Osteoblast (primary cell): Measurements from ENCODE around the gene LRRC28. TPM values are rescaled to one million over a fixed set of nuclear protein-coding genes. Genes with fewer than 3 reads are reported as not detected.

Source experiments
- DNase-seq: peaks from one replicate; pipeline ENCODE4 v3.0.0; 2011; ENCODE audit warnings: low spot score, mixed read lengths; ENCODE audit not compliant: insufficient read length; ENCODE audit errors: missing footprints
- H2AFZ ChIP-seq: 2 replicates; pipeline ENCODE4 v1.6.0; 2011; ENCODE audit warnings: mild to moderate bottlenecking, low read length
- H3K27ac ChIP-seq: 2 replicates; pipeline ENCODE4 v1.5.1; 2011; ENCODE audit warnings: mild to moderate bottlenecking, low read depth, low read length, moderate library complexity
- H3K27me3 ChIP-seq: 2 replicates; pipeline ENCODE4 v1.6.0; 2012; ENCODE audit warnings: mild to moderate bottlenecking, control low read depth, inconsistent platforms, low read length, moderate library complexity; ENCODE audit not compliant: insufficient read depth
- H3K36me3 ChIP-seq: 2 replicates; pipeline ENCODE4 v1.5.1; 2011; ENCODE audit warnings: mild to moderate bottlenecking, low read length, control low read depth, moderate library complexity; ENCODE audit not compliant: insufficient read depth
- H3K4me1 ChIP-seq: 2 replicates; pipeline ENCODE4 v1.5.1; 2011; ENCODE audit warnings: mild to moderate bottlenecking, low read length, control low read depth, moderate library complexity; ENCODE audit not compliant: insufficient read depth
- H3K4me2 ChIP-seq: 2 replicates; pipeline ENCODE4 v1.6.0; 2011; ENCODE audit warnings: mild to moderate bottlenecking, low read length; ENCODE audit not compliant: insufficient read depth
- H3K4me3 ChIP-seq: fragments of 200-600 bp; sonication (generic); 3 replicates; pipeline ENCODE4 v1.5.1; 2012; ENCODE audit warnings: mild to moderate bottlenecking, low read length, inconsistent platforms; ENCODE audit not compliant: insufficient read depth
- H3K79me2 ChIP-seq: 2 replicates; pipeline ENCODE4 v1.6.0; 2012; ENCODE audit warnings: mild to moderate bottlenecking, low read length, control low read depth, inconsistent platforms; ENCODE audit not compliant: insufficient read depth
- H3K9me3 ChIP-seq: 2 replicates; pipeline ENCODE4 v1.5.1; 2011; ENCODE audit warnings: low read depth, low read length, control low read depth
- H4K20me1 ChIP-seq: 2 replicates; pipeline ENCODE4 v1.6.0; 2012; ENCODE audit warnings: mild to moderate bottlenecking, low read length, control low read depth; ENCODE audit not compliant: insufficient read depth
- total RNA-seq: library from RNA; depleted of rRNA; stranded (reverse); fragments of >200 nt; gene quantifications from 2 replicates; pipeline ENCODE4 v1.2.3, GENCODE V29; 2012
- TF ChIP-seq, protein P1 (sequence below): IDR thresholded peaks from 2 replicates; pipeline ENCODE4 v1.5.1; 2011; ENCODE audit warnings: mild to moderate bottlenecking, low read depth, low read length, moderate library complexity; ENCODE audit errors: extremely low read depth

LRRC28 gene
- total RNA-seq, 1 donor: 32.6 TPM

DNA sequence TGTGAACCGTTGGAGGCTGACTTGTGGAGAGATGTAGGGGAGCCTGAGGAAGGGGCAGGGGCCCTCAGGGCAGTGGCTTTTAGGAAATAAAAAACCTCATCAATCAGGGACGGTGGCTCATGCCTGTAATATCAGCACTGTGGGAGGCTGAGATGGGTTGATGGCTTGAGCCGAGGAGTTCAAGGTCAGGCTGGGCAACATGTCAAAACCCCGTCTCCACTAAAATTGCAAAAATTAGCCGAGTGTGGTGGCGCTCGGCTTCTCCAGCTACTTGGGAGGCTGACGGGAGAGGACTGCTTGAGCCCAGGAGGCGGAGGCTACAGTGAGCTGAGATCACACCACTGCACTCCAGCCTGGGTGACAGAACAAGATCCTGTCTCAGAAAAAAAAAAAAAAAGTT lies 9.5 kb upstream of the LRRC28 start:
- no peak overlapping the region for H3K4me2 ChIP-seq
- H4K20me1 ChIP-seq: peaks cover 2% of the 10 kb centered on the region
- no peak overlapping the region for H3K27ac ChIP-seq
- H3K36me3 ChIP-seq: peaks cover 14% of the 10 kb centered on the region
- no peak overlapping the region for H3K4me3 ChIP-seq
- no peaks in the 10 kb centered on the region for H3K27me3 ChIP-seq
- peaks cover 41% of the 10 kb centered on the region for H3K79me2 ChIP-seq
- no peaks in the 10 kb centered on the region for H3K9me3 ChIP-seq
- H3K4me1 ChIP-seq: peaks cover 6% of the 10 kb centered on the region
- no peak for DNase-seq
- TF ChIP-seq, protein P1, sequence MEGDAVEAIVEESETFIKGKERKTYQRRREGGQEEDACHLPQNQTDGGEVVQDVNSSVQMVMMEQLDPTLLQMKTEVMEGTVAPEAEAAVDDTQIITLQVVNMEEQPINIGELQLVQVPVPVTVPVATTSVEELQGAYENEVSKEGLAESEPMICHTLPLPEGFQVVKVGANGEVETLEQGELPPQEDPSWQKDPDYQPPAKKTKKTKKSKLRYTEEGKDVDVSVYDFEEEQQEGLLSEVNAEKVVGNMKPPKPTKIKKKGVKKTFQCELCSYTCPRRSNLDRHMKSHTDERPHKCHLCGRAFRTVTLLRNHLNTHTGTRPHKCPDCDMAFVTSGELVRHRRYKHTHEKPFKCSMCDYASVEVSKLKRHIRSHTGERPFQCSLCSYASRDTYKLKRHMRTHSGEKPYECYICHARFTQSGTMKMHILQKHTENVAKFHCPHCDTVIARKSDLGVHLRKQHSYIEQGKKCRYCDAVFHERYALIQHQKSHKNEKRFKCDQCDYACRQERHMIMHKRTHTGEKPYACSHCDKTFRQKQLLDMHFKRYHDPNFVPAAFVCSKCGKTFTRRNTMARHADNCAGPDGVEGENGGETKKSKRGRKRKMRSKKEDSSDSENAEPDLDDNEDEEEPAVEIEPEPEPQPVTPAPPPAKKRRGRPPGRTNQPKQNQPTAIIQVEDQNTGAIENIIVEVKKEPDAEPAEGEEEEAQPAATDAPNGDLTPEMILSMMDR: no peak
- H2AFZ ChIP-seq: no peak overlapping the region

DNA sequence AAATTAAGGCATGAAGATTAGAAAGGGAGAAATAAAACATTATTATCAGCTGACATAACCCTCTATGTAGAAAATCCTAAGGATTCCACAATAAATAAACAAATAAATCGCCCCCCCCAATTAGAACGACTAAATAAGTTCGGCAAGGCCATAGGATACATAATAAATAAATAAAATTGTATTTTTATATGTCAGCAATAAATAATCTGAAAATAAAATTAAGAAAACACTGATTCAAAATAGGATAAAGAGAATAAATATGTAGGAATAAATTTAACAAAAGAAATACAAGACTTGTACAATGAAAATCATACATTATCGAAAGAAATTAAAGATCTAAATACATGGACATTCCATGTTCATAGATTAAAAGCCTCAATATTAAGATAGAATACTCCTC lies 7.0 kb upstream of the LRRC28 start:
- H3K4me1 ChIP-seq: peaks cover 17% of the 10 kb centered on the region
- no peak overlapping the region for H3K27ac ChIP-seq
- TF ChIP-seq, protein P1: no peak
- no peak for DNase-seq
- H3K4me3 ChIP-seq: no peak overlapping the region
- H3K4me2 ChIP-seq: no peak overlapping the region
- no peaks in the 10 kb centered on the region for H3K9me3 ChIP-seq
- H2AFZ ChIP-seq: no peak overlapping the region
- H3K27me3 ChIP-seq: no peaks in the 10 kb centered on the region
- peaks cover 58% of the 10 kb centered on the region for H3K79me2 ChIP-seq
- H4K20me1 ChIP-seq: no peaks in the 10 kb centered on the region
- peaks cover 14% of the 10 kb centered on the region for H3K36me3 ChIP-seq

DNA sequence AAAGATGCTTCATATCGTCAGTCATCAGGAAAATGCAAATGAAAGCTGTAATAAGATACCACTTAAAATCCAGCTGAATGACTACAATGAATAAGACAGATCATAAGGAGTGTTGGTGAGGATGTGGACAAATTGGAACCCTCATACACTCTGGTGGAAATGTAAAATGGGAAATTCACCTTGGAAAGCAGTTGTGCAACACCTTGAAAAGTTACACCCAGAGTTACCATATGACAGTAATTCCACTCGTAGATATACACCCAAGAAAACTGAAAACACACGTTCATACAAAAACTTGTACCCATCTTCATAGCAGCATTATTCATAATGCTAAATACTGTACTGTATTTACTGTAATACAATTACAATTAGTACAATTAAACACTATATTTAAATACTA lies 4.2 kb upstream of the LRRC28 start:
- Histone ChIP-seq H3K9me3 (no peaks in the 10 kb centered on the region), H3K36me3 (peaks cover 3% of the 10 kb centered on the region), H3K4me1 (peaks cover 27% of the 10 kb centered on the region), H3K4me3 (no peak overlapping the region), H4K20me1 (no peaks in the 10 kb centered on the region), H3K27ac (no peak overlapping the region), H2AFZ (no peak overlapping the region), H3K4me2 (peak overlapping the region; percentile 16), H3K27me3 (no peaks in the 10 kb centered on the region), H3K79me2 (peaks cover 45% of the 10 kb centered on the region)
- TF ChIP-seq, protein P1: no peak
- no peak for DNase-seq

DNA sequence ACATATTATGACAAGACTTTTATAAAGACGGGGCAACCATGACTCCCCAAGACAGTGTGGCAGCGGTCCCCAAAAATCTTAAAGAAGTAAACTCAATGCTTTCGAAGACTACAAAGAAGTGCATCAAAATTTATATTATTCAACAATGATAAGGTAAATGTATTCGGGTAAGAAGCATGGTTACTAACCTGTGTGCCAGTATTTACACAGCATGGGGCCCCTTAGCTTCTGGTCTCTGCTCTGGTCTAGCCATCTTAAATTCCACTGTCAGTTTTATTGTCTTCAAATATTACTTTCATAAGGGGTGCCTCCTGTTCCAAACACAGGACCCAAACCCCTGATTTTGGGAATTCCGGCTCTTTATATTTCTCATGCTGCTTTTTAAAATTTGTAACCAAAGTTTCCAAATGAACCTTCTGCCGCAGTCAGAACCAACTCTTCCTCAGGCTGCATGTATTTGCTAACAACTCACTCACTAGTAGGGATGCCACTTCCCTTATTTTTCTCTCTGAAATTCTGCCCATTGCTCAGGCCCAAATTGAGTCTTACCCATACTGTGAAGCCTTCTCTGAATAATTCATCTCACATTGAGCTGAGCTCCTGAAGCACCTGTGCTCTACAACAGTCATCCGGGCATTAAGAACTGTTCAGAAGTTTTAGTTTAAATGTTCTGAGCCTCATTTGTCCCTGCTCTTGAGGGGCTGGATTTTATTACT lies 3.1 kb upstream of the LRRC28 start:
- DNase-seq: no peak
- H3K9me3 ChIP-seq: no peaks in the 10 kb centered on the region
- peaks cover 43% of the 10 kb centered on the region for H3K79me2 ChIP-seq
- no peaks in the 10 kb centered on the region for H4K20me1 ChIP-seq
- H3K27ac ChIP-seq: peak overlapping the region; percentile 92
- H3K4me3 ChIP-seq: peak overlapping the region; percentile 76
- H3K27me3 ChIP-seq: no peaks in the 10 kb centered on the region
- peak overlapping the region; percentile 9 for H2AFZ ChIP-seq
- TF ChIP-seq, protein P1: no peak
- H3K4me2 ChIP-seq: peak overlapping the region; percentile 97
- H3K4me1 ChIP-seq: peaks cover 33% of the 10 kb centered on the region
- H3K36me3 ChIP-seq: peaks cover 3% of the 10 kb centered on the region
